ENCODE data around the gene TCFL5. TPM values are rescaled to one million over a fixed set of nuclear protein-coding genes. Genes with fewer than 3 reads are reported as not detected.
A peak's percentile ranks its signal among the peaks of the same experiment; 100 is the strongest.

TCFL5 gene
- total RNA-seq, 1 experiment from 2014 or later: 29.3 TPM

- Histone ChIP-seq H3K4me2 (no peak overlapping the region), H3K79me2 (ENCODE audit: low read depth) (0 out of 2 replicates have a peak, but pooled peaks cover 2% of the 10 kb centered on the region), H3K36me3 (ENCODE audit: low read depth) (peaks cover 34% of the 10 kb centered on the region), H2AFZ (no peak overlapping the region), H3K27me3 (ENCODE audit: insufficient read depth, low read depth) (no peaks in the 10 kb centered on the region), H3K4me1 (replicated peaks; ENCODE audit: insufficient read depth) (peaks cover 8% of the 10 kb centered on the region), H4K20me1 (ENCODE audit: insufficient read depth) (peaks cover 37% of the 10 kb centered on the region), H3K9me2 (ENCODE audit: insufficient read depth) (no peaks in the 10 kb centered on the region), H3K4me3 (no peak overlapping the region), H3K27ac (no peak overlapping the region), H3F3A (ENCODE audit: insufficient read depth, low read depth) (peaks cover 50% of the 10 kb centered on the region), H3K9me3 (ENCODE audit: insufficient read depth, low read depth) (no peaks in the 10 kb centered on the region)
- DNase-seq: no peak
- no peak for TF ChIP-seq EZH2 (IDR thresholded peaks at IDR 0.05; ENCODE audit: low read depth)
- no peak for TF ChIP-seq CTCF (conservative IDR thresholded peaks at IDR 0.05)
- no TSS peak for BruUV-seq (replicated peaks)
- intact Hi-C loops (cut with micrococcal nuclease; ENCODE audit: unreplicated experiment): loop anchor here (2.0 kb wide), 2 partner anchors 15 to 79 kb away; no protein-coding TSS in a partner anchor
- CTCF ChIA-PET: interaction anchor here (0.7 to 0.8 kb wide), 3 partner anchors 19 to 79 kb away, joined by 3 to 11 read pairs (median 4); no protein-coding TSS in a partner anchor
- POLR2A ChIA-PET (ENCODE audit: unreplicated experiment): interaction anchor here (0.6 kb wide), 2 partner anchors 42 to 126 kb away, joined by 5 to 7 read pairs; no protein-coding TSS in a partner anchor
These were observed 40.3 kb upstream of the TCFL5 start for GRCh38 chr20:62901891-62902290.

GRCh38 chr20:62900692-62901584 is 39.3 kb upstream of the TCFL5 start:
- no TSS peak for BruUV-seq (replicated peaks)
- peaks cover 25% of the 10 kb centered on the region for H3K36me3 ChIP-seq (ENCODE audit: low read depth)

GRCh38 chr20:62900052-62900691 is 38.5 kb upstream of the TCFL5 start:
- no peaks in the 10 kb centered on the region for H3K79me2 ChIP-seq (ENCODE audit: low read depth)
- peaks cover 32% of the 10 kb centered on the region for H4K20me1 ChIP-seq (ENCODE audit: insufficient read depth)
- H3K9me2 ChIP-seq (ENCODE audit: insufficient read depth): no peaks in the 10 kb centered on the region
- peak; percentile 82 for TF ChIP-seq CTCF (conservative IDR thresholded peaks at IDR 0.05)
- TF ChIP-seq EZH2 (IDR thresholded peaks at IDR 0.05; ENCODE audit: low read depth): no peak
- no peak overlapping the region for H2AFZ ChIP-seq
- POLR2A ChIA-PET (ENCODE audit: unreplicated experiment): interaction anchor here (0.6 to 0.7 kb wide), 2 partner anchors 31 to 84 kb away, joined by 4 read pairs; no protein-coding TSS in a partner anchor
- peaks cover 52% of the 10 kb centered on the region for H3F3A ChIP-seq (ENCODE audit: insufficient read depth, low read depth)
- no peak overlapping the region for H3K4me3 ChIP-seq
- H3K4me2 ChIP-seq: no peak overlapping the region; the same call in 1 of the 2 replicates
- CTCF ChIA-PET: interaction anchor here (0.6 kb wide), 2 partner anchors 181 to 381 kb away, joined by 3 to 6 read pairs; no protein-coding TSS in a partner anchor
- BruUV-seq (replicated peaks): no TSS peak
- peaks cover 8% of the 10 kb centered on the region for H3K4me1 ChIP-seq (replicated peaks; ENCODE audit: insufficient read depth)
- DNase-seq: peak in 1 of 2 experiments; percentile 65
- no peaks in the 10 kb centered on the region for H3K27me3 ChIP-seq (ENCODE audit: insufficient read depth, low read depth)
- peaks cover 24% of the 10 kb centered on the region for H3K36me3 ChIP-seq (ENCODE audit: low read depth)
- H3K9me3 ChIP-seq (ENCODE audit: insufficient read depth, low read depth): no peaks in the 10 kb centered on the region
- intact Hi-C loops (cut with micrococcal nuclease; ENCODE audit: unreplicated experiment): loop anchor here (1.0 to 2.0 kb wide), 5 partner anchors 17 to 109 kb away; partner anchors contain the start of gene GID8
- H3K27ac ChIP-seq: peak overlapping the region; percentile 45

More at GRCh38 chr20:62900692-62901584, 39.3 kb upstream of the TCFL5 start:
- TF ChIP-seq EZH2 (IDR thresholded peaks at IDR 0.05; ENCODE audit: low read depth): no peak
- no peaks in the 10 kb centered on the region for H3K9me2 ChIP-seq (ENCODE audit: insufficient read depth)
- ChIA-PET CTCF (interaction anchor here (0.6 to 0.8 kb wide), 5 partner anchors 20 to 380 kb away, joined by 3 to 11 read pairs (median 4); no protein-coding TSS in a partner anchor), POLR2A (ENCODE audit: unreplicated experiment) (interaction anchor here (0.7 kb wide), 1 partner anchor 85 kb away, joined by 4 read pairs; no protein-coding TSS in a partner anchor)
- H3K27ac ChIP-seq: peak overlapping the region; percentile 45
- no peaks in the 10 kb centered on the region for H3K9me3 ChIP-seq (ENCODE audit: insufficient read depth, low read depth)
- peaks cover 50% of the 10 kb centered on the region for H3F3A ChIP-seq (ENCODE audit: insufficient read depth, low read depth)
- no peaks in the 10 kb centered on the region for H3K79me2 ChIP-seq (ENCODE audit: low read depth)
- H3K27me3 ChIP-seq (ENCODE audit: insufficient read depth, low read depth): no peaks in the 10 kb centered on the region
- no peak overlapping the region for H3K4me3 ChIP-seq
- H4K20me1 ChIP-seq (ENCODE audit: insufficient read depth): peaks cover 32% of the 10 kb centered on the region
- DNase-seq: peak; percentile 57 to 82
- no peak overlapping the region; the same call in 1 of the 2 replicates for H3K4me2 ChIP-seq
- peaks cover 8% of the 10 kb centered on the region for H3K4me1 ChIP-seq (replicated peaks; ENCODE audit: insufficient read depth)
- intact Hi-C loops (cut with micrococcal nuclease; ENCODE audit: unreplicated experiment): loop anchor here (1.0 to 2.0 kb wide), 5 partner anchors 16 to 108 kb away; partner anchors contain the start of gene GID8
- no peak overlapping the region for H2AFZ ChIP-seq
